T47D (cell line): ENCODE results near the gene PLEKHH2.

ENCODE experiments used
- DNase-seq, 2 experiments: peaks; one replicate each; pipeline versions ENCODE4 v3.0.0 to v3.0.0-alpha.2; 2011 to 2012; ENCODE audit warnings: low read depth in 1 of 2, low spot score in 1 of 2
- JUND ChIP-seq: IDR thresholded peaks from 2 replicates; pipeline ENCODE4 v1.6.1; 2012; ENCODE audit warnings: low read depth
- in situ Hi-C: cut with HindIII; loops from 2 replicates; pipeline ENCODE4 v1.10.0; 2016; ENCODE audit warnings: low sequenced_read_pairs, low pct_unique_long_range_greater_than_20kb

The PLEKHH2 gene

GRCh38 chr2:43762286-43762685 is 125.2 kb downstream of the PLEKHH2 start:
- no peak for TF ChIP-seq JUND
- in situ Hi-C loops = no loop called here
- no peak for DNase-seq

GRCh38 chr2:43763091-43763490 is 126.0 kb downstream of the PLEKHH2 start:
- in situ Hi-C loops = no loop called here
- no peak for TF ChIP-seq JUND
- DNase-seq = no peak

GRCh38 chr2:43764086-43764705 is 127.1 kb downstream of the PLEKHH2 start:
- no peak for DNase-seq
- in situ Hi-C loops = no loop called here
- TF ChIP-seq JUND = no peak

- no peak for TF ChIP-seq JUND
- no peak for DNase-seq
- in situ Hi-C loops = no loop called here
These were observed 128.9 kb downstream of the PLEKHH2 start for GRCh38 chr2:43766006-43766405.

GRCh38 chr2:43773876-43774613 is 137.0 kb downstream of the PLEKHH2 start, which contains the start of gene DYNC2LI1:
Gene DYNC2LI1, plus strand, starts transcription at chr2:43774039. Its CDS starts 100 bp downstream, at chr2:43774139.
- in situ Hi-C loops = no loop called here
- DNase-seq = peak; percentile 60 to 92
- no peak for TF ChIP-seq JUND

GRCh38 chr2:43774617-43775016 is 137.6 kb downstream of the PLEKHH2 start:
- peak; percentile 4 to 8 for DNase-seq
- TF ChIP-seq JUND = no peak
- in situ Hi-C loops = no loop called here

- in situ Hi-C loops = no loop called here
- no peak for DNase-seq
- TF ChIP-seq JUND = no peak
These were observed 139.3 kb downstream of the PLEKHH2 start for GRCh38 chr2:43776324-43776723.

GRCh38 chr2:43777306-43777926 is 140.4 kb downstream of the PLEKHH2 start:
- in situ Hi-C loops = no loop called here
- no peak for DNase-seq
- no peak for TF ChIP-seq JUND

- DNase-seq = no peak
- in situ Hi-C loops = no loop called here
- no peak for TF ChIP-seq JUND
These were observed 141.2 kb downstream of the PLEKHH2 start for GRCh38 chr2:43778233-43778632.

- TF ChIP-seq JUND = no peak
- no peak for DNase-seq
- in situ Hi-C loops = no loop called here
These were observed 150.8 kb downstream of the PLEKHH2 start for GRCh38 chr2:43787895-43788294.

GRCh38 chr2:43788646-43789045 is 151.6 kb downstream of the PLEKHH2 start:
- in situ Hi-C loops = no loop called here
- no peak for TF ChIP-seq JUND
- DNase-seq = no peak

GRCh38 chr2:43790147-43790546 is 153.1 kb downstream of the PLEKHH2 start:
- DNase-seq = no peak
- TF ChIP-seq JUND = no peak
- in situ Hi-C loops = no loop called here
